Heart right ventricle (tissue), 16 donors: ENCODE data around the gene SLC6A6. TPM values are rescaled to one million over a fixed set of nuclear protein-coding genes. Genes with fewer than 3 reads are reported as not detected.

ENCODE experiments used
- ATAC-seq, 8 donors: fragments of 200-7000 bp; cut with Tn5 transposase; one replicate each; pipeline ENCODE4 v1.9.1; 2020; ENCODE audit warnings: mild to moderate bottlenecking in 8 of 8, moderate library complexity in 8 of 8, moderate number of reproducible peaks in 1 of 8
- DNase-seq, 2 donors: peaks; one replicate each; pipeline ENCODE4 v3.0.0-alpha.2; 2020
- H3K27ac ChIP-seq, 10 donors: fragments of 200-600 bp; sonication (generic) in 2 of 10; one replicate each; pipeline versions ENCODE4 v1.5.0 to v1.8.0; 2020 to 2022; ENCODE audit warnings: mild to moderate bottlenecking in 3 of 10
- H3K27me3 ChIP-seq, 7 donors: fragments of 200-600 bp; one replicate each; pipeline ENCODE4 v1.8.0; 2021 to 2022; ENCODE audit warnings: mild to moderate bottlenecking in 2 of 7
- H3K36me3 ChIP-seq, 9 donors: fragments of 200-600 bp; sonication (generic) in 1 of 9; one replicate each; pipeline versions ENCODE4 v1.5.0 to v1.8.0; 2020 to 2022; ENCODE audit warnings: mild to moderate bottlenecking in 2 of 9
- H3K4me1 ChIP-seq, 9 donors: fragments of 200-600 bp; sonication (generic) in 1 of 9; one replicate each; pipeline versions ENCODE4 v1.5.0 to v1.8.0; 2020 to 2022; ENCODE audit warnings: mild to moderate bottlenecking in 4 of 9
- H3K4me3 ChIP-seq, 10 donors: fragments of 200-600 bp; sonication (generic) in 2 of 10; one replicate each; pipeline versions ENCODE4 v1.5.0 to v1.8.0; 2020 to 2022; ENCODE audit warnings: mild to moderate bottlenecking in 7 of 10, moderate library complexity in 2 of 10
- H3K9me3 ChIP-seq, 11 donors: fragments of 200-600 bp in 10 of 11; sonication (generic) in 2 of 11; one replicate each; pipeline versions ENCODE4 v1.5.0 to v1.8.0; 2013 to 2022; ENCODE audit warnings: mild to moderate bottlenecking in 2 of 11, control low read depth in 1 of 11, moderate library complexity in 1 of 11
- WGBS, 2 donors: extraction: QIAGEN DNeasy Blood & Tissue Kit; methylation state at CpG; one replicate each; pipeline ENCODE4 v1.1.7; 2013; ENCODE audit warnings: inconsistent platforms in 1 of 2; 5-methylcytosine and 5-hydroxymethylcytosine counted together
- intact Hi-C, 10 donors: fragments of 100-400 bp; cut with DNase I; formaldehyde crosslinking; loops; one replicate each; pipeline versions ENCODE4 v1.11.1 to v1.14.2; 2022
- polyA plus RNA-seq, 2 donors: library from polyadenylated mRNA; stranded (reverse); fragments of 200-250 nt; gene quantifications; one replicate each; pipeline ENCODE4 v1.2.3, GENCODE V29; 2013
- total RNA-seq, 10 donors: library from RNA; stranded (reverse); fragmentation: NEBNext Ultra II Directional in 3 of 10; extraction: Animal tissue kit (Norgen Biotek cat#: 25700) in 3 of 10; gene quantifications; one replicate each; pipeline versions ENCODE4 v1.2.1 to v1.2.4, GENCODE V29; 2021 to 2023
- TF ChIP-seq, protein P1 (sequence below), 9 donors: fragments of 200-600 bp; sonication (generic) in 2 of 9; IDR thresholded peaks; one replicate each; pipeline versions ENCODE4 v1.5.0 to v1.8.0; 2021 to 2022; ENCODE audit warnings: antibody characterized with exemption in 9 of 9, mild to moderate bottlenecking in 5 of 9, moderate library complexity in 1 of 9
- donor health status: Arrhythmogenic right ventricular cardiomyopathy.
- donor health status: ischemic (EF 13 %, LVEDD 7.1; RV severe dilation, severe dysfunction).
- donor health status: healthy with polysubstance abuse.
- donor health status: DM: no; HTN: yes; CAD: no.
- donor health status: DM: no; HTN: no; CAD: no.
- donor health status: ischemic (EF 25% LVEDD 6.9; RV normal size, moderate dysfunction).
- donor health status: ischemic (EF 25% LVEDD 5.7; RV mildly dilated, moderate dysfunction).
- donor health status: healthy.
- donor health status: DM: yes; HTN: yes; CAD: no.
- donor health status: Ischemic cardiomyopathy.
- donor health status: ischemic (EF 35%, LVEDD 5.7; RV mildly dilated, moderate dysfunction).
- donor health status: nonischemic (EF 11% LVEDD 7.7; RV severe dilation, severe dysfunction).
- donor health status: DM: yes; HTN: yes; CAD: no.
- donor health status: PGD.
- donor health status: ischemic (EF 29% LVEDD 5.4; RV normal size, mild dysfunction).
- donor health status: nonischemic (EF 23%, LVEDD 6.1; RV moderate dilation, normal function).

The SLC6A6 gene
- total and polyA plus RNA-seq, 12 donors = 7.7 to 68.7 (median 44.0) TPM

GRCh38 chr3:14496351-14496750 is 93.9 kb downstream of the SLC6A6 start:
- H3K4me1 ChIP-seq = no peaks in the 10 kb centered on the region
- TF ChIP-seq, protein P1, sequence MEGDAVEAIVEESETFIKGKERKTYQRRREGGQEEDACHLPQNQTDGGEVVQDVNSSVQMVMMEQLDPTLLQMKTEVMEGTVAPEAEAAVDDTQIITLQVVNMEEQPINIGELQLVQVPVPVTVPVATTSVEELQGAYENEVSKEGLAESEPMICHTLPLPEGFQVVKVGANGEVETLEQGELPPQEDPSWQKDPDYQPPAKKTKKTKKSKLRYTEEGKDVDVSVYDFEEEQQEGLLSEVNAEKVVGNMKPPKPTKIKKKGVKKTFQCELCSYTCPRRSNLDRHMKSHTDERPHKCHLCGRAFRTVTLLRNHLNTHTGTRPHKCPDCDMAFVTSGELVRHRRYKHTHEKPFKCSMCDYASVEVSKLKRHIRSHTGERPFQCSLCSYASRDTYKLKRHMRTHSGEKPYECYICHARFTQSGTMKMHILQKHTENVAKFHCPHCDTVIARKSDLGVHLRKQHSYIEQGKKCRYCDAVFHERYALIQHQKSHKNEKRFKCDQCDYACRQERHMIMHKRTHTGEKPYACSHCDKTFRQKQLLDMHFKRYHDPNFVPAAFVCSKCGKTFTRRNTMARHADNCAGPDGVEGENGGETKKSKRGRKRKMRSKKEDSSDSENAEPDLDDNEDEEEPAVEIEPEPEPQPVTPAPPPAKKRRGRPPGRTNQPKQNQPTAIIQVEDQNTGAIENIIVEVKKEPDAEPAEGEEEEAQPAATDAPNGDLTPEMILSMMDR (IDR thresholded peaks at IDR 0.05) = no peak
- no peak for ATAC-seq
- H3K9me3 ChIP-seq = peaks cover 0 to 15% (median 0%) of the 10 kb centered on the region in 11 donors
- intact Hi-C loops = no loop called here
- WGBS, 2 donors = 94% methylated on average over 9 of the region's 9 CpGs
- no peak overlapping the region for H3K27ac ChIP-seq
- peaks cover 0 to 3% (median 0%) of the 10 kb centered on the region in 7 donors for H3K27me3 ChIP-seq
- peaks cover 0 to 93% (median 5%) of the 10 kb centered on the region in 9 donors for H3K36me3 ChIP-seq
- DNase-seq = no peak
- H3K4me3 ChIP-seq = no peak overlapping the region

GRCh38 chr3:14497321-14497720 is 94.9 kb downstream of the SLC6A6 start:
- intact Hi-C loops = no loop called here
- ATAC-seq = no peak
- peaks cover 0 to 3% (median 0%) of the 10 kb centered on the region in 7 donors for H3K27me3 ChIP-seq
- peaks cover 0 to 21% (median 5%) of the 10 kb centered on the region in 11 donors for H3K9me3 ChIP-seq
- H3K4me3 ChIP-seq = no peak overlapping the region
- no peak overlapping the region for H3K27ac ChIP-seq
- WGBS, 2 donors = 67 to 71% methylated on average over 10 of the region's 10 CpGs
- peaks cover 0 to 88% (median 5%) of the 10 kb centered on the region in 9 donors for H3K36me3 ChIP-seq
- no peaks in the 10 kb centered on the region for H3K4me1 ChIP-seq
- no peak for DNase-seq
- TF ChIP-seq, protein P1 (IDR thresholded peaks at IDR 0.05) = no peak

DNA sequence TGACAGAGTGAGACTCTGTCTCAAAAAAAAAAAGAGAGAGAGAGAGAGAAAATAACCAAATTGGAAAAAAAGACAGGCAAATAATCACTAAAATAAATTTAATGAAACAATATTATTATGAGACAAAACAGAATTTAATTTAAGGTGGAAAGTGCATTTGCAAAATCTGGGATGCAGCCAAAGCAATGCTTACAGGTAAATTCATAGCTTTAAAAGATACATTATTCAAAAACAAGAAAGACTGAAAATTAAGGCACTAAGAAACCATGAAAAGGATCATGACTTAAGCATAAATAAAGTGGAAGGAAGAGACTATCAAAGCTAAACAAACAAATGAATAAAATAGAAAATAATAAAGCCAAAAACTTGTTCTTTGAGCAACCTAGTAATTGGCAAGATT is 100.1 kb downstream of the SLC6A6 start:
- Histone ChIP-seq H3K36me3 (peaks cover 0 to 92% (median 10%) of the 10 kb centered on the region in 9 donors), H3K9me3 (peaks cover 0 to 33% (median 11%) of the 10 kb centered on the region in 11 donors), H3K4me3 (no peak overlapping the region), H3K27ac (no peak overlapping the region), H3K4me1 (no peaks in the 10 kb centered on the region), H3K27me3 (peaks cover 0 to 3% (median 0%) of the 10 kb centered on the region in 7 donors)
- DNase-seq = no peak
- ATAC-seq = no peak
- TF ChIP-seq, protein P1 (IDR thresholded peaks at IDR 0.05) = no peak
- intact Hi-C loops = loop anchor here in 2 of 10 donors (10.0 kb wide), 2 partner anchors 132 to 282 kb away; no protein-coding TSS in a partner anchor

GRCh38 chr3:14503033-14503705 is 100.8 kb downstream of the SLC6A6 start:
- H3K27me3 ChIP-seq = peaks cover 0 to 3% (median 0%) of the 10 kb centered on the region in 7 donors
- WGBS, 2 donors = 86 to 91% methylated on average over 12 of the region's 12 CpGs
- H3K27ac ChIP-seq = no peak overlapping the region
- no peaks in the 10 kb centered on the region for H3K4me1 ChIP-seq
- intact Hi-C loops = loop anchor here in 2 of 10 donors (10.0 kb wide), 2 partner anchors 132 to 282 kb away; no protein-coding TSS in a partner anchor
- TF ChIP-seq, protein P1 (IDR thresholded peaks at IDR 0.05) = no peak
- ATAC-seq (no peak), DNase-seq (no peak)
- H3K9me3 ChIP-seq = peaks cover 0 to 33% (median 11%) of the 10 kb centered on the region in 11 donors
- peaks cover 0 to 87% (median 10%) of the 10 kb centered on the region in 9 donors for H3K36me3 ChIP-seq
- H3K4me3 ChIP-seq = no peak overlapping the region
